NB4 (cell line): ENCODE data around the gene AMIGO3.

Experiments
- CTCF ChIP-seq: IDR thresholded peaks from one replicate; pipeline ENCODE4 v1.5.1; 2012; ENCODE audit warnings: low read depth, low read length
- POLR2A ChIP-seq: IDR thresholded peaks from 2 replicates; pipeline ENCODE4 v1.6.1; 2011; ENCODE audit warnings: mild to moderate bottlenecking; ENCODE audit not compliant: insufficient read length; ENCODE audit errors: extremely low read depth

GRCh38 chr3:49729966-49730609 is 10.6 kb upstream of the AMIGO3 start:
- no peak for TF ChIP-seq CTCF
- no peak for TF ChIP-seq POLR2A
